GM21786 (cell line): Measurements from ENCODE around the gene TMSB10.
"Not testable (repeated sequence)": the region's sequence is repeated elsewhere in the genome, so short reads cannot be mapped to it uniquely, and the experiment has no call there.

ENCODE experiments used
- ATAC-seq: cut with Tn5 transposase; IDR thresholded peaks from one replicate; pipeline ENCODE4 v1.9.1; 2021; ENCODE audit not compliant: unreplicated experiment

The TMSB10 gene

GRCh38 chr2:84900971-84901370, 4.5 kb upstream of the TMSB10 start:
- no peak for ATAC-seq

- ATAC-seq = no peak
Observed at GRCh38 chr2:84901593-84902120, 3.8 kb upstream of the TMSB10 start.

DNA sequence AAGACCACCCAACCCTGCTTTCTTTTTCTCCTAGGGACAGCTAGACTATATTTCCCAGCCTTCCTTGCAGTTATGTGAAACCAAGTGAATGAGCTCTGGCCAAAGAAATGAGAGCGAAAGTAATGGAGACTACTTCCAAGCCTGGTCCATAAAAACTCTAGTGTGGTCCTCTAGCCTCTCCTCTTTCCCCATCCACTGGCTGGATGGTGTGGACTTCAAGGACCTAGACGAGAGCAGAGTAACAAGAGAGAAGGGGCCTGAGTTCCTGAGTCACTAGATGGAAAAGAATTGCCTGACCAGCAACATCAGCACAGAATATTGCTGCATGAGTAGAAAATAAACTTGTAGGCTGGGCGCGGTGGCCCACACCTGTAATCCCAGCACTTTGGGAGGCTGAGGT, 2.9 kb upstream of the TMSB10 start:
- ATAC-seq = no peak

- ATAC-seq = no peak
Observed at GRCh38 chr2:84904151-84904550, 1.3 kb upstream of the TMSB10 start.

- no peak for ATAC-seq
Observed at GRCh38 chr2:84904717-84905174, 710 bp upstream of the TMSB10 start.

GRCh38 chr2:84906108-84906899, 848 bp downstream of the TMSB10 start:
- ATAC-seq = peak; percentile 29

DNA sequence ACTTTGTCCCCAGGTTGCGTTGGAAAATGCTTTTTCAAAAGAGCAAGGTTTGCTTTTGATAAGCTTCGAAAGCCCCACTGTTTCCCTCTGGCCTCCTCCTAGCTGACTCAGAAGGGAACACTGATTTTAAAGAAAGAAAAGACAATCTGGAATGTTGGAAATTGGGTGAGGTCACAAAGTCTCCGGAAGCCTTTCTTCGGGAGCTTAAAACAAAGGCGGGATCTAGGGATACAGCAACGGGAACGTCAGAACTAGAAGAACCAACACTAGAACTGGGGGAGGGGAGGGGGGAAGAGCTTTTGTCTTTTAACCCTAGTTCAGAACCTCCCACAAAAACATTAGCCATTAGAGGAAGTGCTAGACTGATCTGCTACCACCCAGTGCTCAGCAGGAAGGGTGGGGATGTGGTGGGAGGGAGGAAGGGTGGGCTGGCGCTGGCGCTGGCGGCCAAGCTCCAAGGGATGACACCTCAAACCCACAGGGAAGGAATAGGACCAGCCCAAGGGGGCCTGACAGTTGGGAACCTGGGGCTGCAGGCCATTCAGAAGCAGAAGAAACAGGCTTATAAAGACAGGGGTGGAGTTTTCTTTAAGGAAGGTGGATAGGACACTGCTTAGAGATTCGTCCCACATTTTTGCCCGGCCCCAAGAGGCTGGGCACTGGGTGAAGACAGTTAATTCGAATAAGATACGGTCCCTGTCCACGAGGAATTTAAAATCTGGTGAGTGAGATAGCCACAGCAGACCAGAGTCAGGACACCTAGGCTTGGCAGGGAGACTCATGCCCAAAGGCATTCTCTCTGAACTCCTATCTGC, 1.7 kb downstream of the TMSB10 start:
- peak; percentile 37 for ATAC-seq

DNA sequence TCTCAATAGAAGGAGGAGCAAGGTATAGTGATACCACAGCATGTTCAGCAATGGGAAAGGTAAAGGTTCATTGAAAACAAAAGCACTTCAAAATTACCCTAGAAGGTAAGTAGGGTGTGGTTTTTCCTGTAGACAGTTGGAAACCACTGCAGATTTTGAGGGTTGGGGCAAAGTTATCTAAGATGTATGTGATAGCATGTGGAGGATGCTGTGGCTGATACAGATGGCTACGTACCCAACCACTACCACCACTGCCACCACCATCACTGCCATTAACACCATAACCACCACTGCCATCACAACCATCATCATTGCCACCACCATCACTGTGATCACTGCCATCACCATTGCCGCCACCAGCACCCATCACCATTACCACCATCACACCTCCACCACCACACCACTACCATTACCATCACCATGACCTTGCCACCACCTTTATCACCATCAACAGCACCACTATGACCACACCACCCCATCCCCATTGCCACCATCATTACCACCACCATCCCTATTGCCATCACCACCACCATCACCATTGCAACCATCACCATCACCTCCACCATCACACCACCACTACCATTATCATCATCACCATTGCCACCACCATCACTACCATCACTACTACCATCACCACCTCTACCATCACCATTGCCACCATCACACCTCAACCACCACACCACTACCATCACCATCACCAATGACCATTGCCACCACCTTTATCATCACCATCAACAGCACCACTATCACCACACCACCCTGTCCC, 3.7 kb downstream of the TMSB10 start:
- ATAC-seq = no peak

GRCh38 chr2:84911135-84911678, 5.8 kb downstream of the TMSB10 start:
- ATAC-seq = no peak

GRCh38 chr2:84912984-84913383, 7.5 kb downstream of the TMSB10 start:
- ATAC-seq = no peak

GRCh38 chr2:84914334-84914733, 8.9 kb downstream of the TMSB10 start:
- ATAC-seq = no peak

DNA sequence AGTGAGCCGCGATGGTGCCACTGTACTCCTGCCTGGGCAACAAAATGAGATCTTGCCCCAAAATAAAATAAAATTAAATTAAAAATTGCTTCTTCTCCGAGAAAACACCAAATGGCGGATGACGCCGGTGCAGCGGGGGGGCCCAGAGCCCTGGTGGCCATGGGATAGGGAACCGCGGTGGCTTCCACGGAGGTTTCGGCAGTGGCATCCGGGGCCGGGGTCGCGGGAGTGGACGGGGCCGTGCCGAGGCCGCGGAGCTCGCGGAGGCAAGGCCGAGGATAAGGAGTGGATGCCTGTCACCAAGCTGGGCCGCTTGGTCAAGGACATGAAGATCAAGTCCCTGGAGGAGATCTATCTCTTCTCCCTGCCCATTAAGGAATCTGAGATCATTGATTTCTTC, 10.2 kb downstream of the TMSB10 start:
- ATAC-seq = not testable (repeated sequence)

GRCh38 chr2:84917821-84918220, 12.4 kb downstream of the TMSB10 start:
- not testable (repeated sequence) for ATAC-seq

DNA sequence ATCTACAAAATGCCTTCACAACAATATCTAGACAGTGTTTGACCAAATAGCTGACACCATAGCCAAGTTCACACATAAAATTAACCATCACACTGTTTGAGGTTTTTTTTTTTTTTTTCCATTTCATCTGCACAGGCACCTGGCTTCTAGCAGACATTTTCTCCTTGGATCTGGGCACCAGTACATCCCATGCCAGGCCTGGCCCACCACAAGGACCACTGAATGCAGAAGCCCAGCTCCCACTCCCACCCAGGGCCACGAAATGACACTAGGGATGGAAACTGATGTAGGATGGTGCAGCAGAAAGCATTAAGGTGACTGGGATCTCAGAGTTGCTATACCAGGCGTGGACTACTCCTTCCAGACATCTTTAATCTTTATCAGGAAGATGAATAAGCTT, 13.0 kb downstream of the TMSB10 start:
- ATAC-seq = no peak

DNA sequence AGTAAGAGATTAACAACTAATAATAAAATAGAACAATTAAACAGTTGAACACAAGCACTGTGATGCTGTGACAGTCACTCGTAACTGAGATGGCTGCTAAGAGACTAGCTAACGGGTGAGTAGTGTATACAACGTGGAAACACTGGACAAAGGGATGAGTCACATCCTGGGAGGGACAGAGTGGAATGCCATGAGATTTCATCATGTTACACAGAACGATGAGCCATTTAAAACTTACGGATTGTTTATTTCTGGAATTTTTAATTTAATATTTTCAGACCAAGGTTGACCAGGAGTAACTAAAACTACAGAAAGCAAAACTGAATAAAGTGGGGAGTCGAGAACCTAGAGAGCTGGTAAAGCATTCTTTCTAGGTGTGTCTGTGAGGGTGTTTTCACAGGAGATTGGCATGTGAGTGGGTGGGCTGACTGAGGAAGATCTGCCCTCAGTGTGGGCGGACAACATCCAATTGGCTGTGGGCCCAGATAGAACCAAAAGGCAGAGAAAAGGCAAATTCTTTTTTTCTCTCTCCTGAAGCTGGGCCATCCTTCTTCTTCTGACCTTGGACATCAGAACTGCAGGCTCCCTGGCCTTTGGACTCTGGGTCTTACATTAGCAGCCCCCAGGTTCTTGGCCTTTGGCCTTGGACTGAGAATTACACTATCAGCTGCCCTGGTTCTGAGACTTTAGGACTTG, 14.6 kb downstream of the TMSB10 start:
- ATAC-seq = peak; percentile 41

DNA sequence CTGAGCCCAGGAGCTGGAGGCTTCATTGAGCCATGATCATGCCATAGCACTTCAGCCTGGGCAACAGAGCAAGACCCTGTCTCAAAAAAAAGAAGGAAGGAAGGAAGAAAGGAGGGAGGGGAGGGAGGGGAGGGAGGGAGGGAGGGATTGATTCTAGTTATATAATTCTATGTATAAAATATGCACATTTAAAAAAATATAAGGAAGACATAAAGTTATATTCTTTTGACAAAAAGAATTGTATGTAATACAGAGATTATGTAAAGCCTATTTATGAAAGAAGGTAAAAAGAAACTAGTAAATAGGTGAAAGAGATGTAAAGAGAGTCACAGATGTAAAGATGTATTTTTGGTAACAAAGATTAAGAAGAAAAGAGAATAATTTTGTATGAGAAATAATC, 17.6 kb downstream of the TMSB10 start:
- ATAC-seq = no peak

- ATAC-seq = peak; percentile 17
Observed at GRCh38 chr2:84924173-84925106, 19.0 kb downstream of the TMSB10 start.

DNA sequence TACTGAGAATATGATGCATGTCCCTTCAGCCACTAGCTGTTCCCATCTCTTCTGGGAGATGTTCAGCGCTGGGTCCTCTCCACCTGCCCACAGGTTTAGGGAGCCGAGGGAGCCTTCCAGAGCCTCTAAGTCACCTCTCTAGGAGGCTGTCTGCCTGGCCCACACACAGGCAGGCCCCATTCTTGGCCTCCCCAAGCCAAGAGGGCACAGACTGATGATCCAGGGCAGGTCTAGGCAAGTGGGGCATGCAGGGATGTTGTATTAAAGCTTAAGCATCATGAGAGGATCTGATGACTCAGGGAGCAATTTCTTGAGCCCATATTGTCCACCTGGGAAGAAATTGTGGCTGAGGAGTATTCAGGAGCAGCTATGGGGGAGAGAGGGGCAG, 19.9 kb downstream of the TMSB10 start:
- no peak for ATAC-seq

GRCh38 chr2:84925724-84926376, 20.4 kb downstream of the TMSB10 start:
- ATAC-seq = peak; percentile 84
